ENCODE results near the gene IMMP2L.
"Not testable (repeated sequence)": the region's sequence is repeated elsewhere in the genome, so short reads cannot be mapped to it uniquely, and the experiment has no call there.

Gene IMMP2L

GRCh38 chr7:110938165-110938564 is 624.1 kb downstream of the IMMP2L start:
- TF ChIP-seq CTCF (IDR thresholded peaks at IDR 0.05; ENCODE audit: low read depth, low read length) = no peak
- DNase-seq (ENCODE audit: extremely low read depth, low read depth) = no peak

GRCh38 chr7:110936665-110937064 is 625.6 kb downstream of the IMMP2L start:
- not testable (repeated sequence) for DNase-seq (ENCODE audit: extremely low read depth, low read depth)

- no peak for TF ChIP-seq CTCF (IDR thresholded peaks at IDR 0.05; ENCODE audit: low read depth, low read length)
- DNase-seq (ENCODE audit: extremely low read depth, low read depth) = no peak
Measured at GRCh38 chr7:110929480-110930249, 632.6 kb downstream of the IMMP2L start.

- DNase-seq (ENCODE audit: extremely low read depth, low read depth) = no peak
- TF ChIP-seq CTCF (IDR thresholded peaks at IDR 0.05; ENCODE audit: low read depth, low read length) = no peak
Measured at GRCh38 chr7:110922906-110923305, 639.4 kb downstream of the IMMP2L start.

- no peak for TF ChIP-seq CTCF (IDR thresholded peaks at IDR 0.05; ENCODE audit: low read depth, low read length)
Measured at GRCh38 chr7:110921595-110922151, 640.6 kb downstream of the IMMP2L start.

GRCh38 chr7:110918949-110919548 is 643.2 kb downstream of the IMMP2L start:
- TF ChIP-seq CTCF (IDR thresholded peaks at IDR 0.05; ENCODE audit: low read depth, low read length) = no peak
- no peak for DNase-seq (ENCODE audit: extremely low read depth, low read depth)

More at GRCh38 chr7:110921595-110922151, 640.6 kb downstream of the IMMP2L start:
- peak; percentile 4 for DNase-seq (ENCODE audit: extremely low read depth, low read depth)

- no peak for DNase-seq (ENCODE audit: extremely low read depth, low read depth)
- no peak for TF ChIP-seq CTCF (IDR thresholded peaks at IDR 0.05; ENCODE audit: low read depth, low read length)
Measured at GRCh38 chr7:110914263-110914662, 648.0 kb downstream of the IMMP2L start.
